Stimulated activated CD4-positive, alpha-beta T cell treated with anti-CD3 and anti-CD28 coated beads, Interleukin-12 subunit alpha, Interleukin-12 subunit beta, amount 100 ng/mL, for 4 hours (primary cell): ENCODE data around the gene NUDT10.
"Not testable (repeated sequence)": the region's sequence is repeated elsewhere in the genome, so short reads cannot be mapped to it uniquely, and the experiment has no call there.

Source experiments
- DNase-seq: peaks from one replicate; pipeline ENCODE4 v3.0.0-alpha.2; 2020

NUDT10 gene

DNA sequence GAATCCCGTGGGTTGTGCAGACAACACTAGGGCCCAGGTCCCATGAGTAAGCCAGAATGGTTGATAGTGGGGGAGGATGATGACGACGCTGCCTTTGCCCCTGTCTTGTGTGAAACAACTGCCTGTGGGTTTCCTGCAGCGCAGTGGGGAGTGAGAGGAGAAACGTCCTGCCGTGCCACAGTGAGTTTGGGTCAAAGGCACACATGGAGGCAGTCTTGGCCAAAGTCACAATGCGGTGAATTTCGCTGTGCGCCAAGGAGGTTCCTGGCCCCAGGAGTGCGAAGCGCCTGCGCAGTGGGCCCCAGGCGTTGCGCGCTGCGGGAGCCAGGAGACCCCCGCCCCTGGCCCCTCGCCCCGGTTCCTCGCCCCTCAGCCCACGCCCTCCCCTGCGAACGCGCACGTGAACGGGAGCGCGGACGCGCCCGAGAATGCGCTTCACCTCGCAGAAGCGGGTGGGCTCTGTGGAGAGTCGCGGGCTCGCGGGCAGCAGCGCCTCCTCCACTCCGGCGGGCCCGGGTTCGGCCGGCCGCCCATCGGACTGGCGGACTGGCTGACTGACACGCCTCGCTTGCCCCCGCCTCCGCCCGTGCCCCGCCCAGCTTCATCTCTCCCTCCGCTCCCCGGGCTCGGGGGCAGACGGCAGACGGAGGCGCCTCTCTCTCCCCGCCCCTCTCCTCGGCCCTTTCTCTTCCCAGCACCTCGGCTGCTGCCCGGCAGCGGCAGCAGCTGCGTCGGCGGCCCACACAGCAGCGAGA lies at the start of gene NUDT10:
TSS of gene NUDT10 (plus strand) at position 635 of the 755 bp plus-strand sequence. CDS start 144 bp downstream, outside the sequence.
- DNase-seq = peak; percentile 41

DNA sequence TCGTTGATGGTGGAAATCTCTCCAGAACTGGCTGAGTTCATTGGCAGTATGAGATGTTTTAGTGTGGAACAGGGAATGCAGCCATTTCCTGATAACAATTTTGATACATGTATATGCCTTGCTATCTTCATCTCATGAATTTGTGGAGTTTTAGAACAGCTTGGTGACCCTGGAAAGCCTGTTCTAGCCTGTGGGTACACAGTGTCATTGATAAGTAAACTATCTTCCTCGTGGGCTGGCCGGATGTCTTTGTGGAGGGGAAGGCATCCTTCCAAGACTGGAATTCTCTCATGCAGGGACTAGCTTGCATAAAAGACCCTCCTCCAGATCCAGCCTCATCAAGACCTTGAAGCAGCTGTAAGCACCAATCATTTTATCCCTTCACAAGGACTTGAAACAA lies 40.2 kb upstream of the NUDT10 start:
- DNase-seq = no peak

DNA sequence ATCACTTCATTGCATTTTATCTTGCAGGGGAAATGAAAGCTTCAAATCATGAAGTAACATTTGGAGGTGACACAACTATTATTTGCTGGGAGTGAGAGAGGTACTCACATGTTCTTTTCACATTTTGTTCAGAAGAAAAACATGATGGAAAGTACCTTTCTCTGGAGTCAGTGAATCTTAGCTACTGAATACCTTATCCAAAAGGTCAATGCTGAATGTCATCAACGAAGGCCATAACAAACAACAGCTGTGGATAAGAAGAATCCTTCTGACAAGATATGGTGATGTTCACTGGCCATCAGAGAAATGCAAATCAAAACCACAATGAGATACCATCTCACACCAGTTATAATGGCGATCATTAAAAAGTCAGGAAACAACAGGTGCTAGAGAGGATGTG lies 36.5 kb upstream of the NUDT10 start:
- DNase-seq = no peak

DNA sequence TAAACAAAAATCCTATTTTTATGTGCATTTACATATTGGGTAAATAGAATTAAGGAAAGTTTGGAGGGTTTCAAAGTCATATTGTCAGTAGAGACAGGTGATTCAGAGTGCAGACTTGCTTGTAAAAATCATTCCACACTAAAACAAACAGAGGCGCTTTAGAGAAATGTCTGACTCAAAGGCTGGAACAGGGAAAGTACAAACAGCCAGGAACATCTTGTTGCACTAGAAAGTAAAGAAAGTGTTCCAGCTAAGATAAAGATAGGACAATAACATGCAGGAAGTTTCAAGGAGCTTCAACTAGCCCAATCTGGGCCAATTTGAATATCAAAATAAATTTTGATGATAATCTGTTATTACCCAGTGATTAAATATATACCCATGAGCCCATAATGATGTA lies 16.4 kb upstream of the NUDT10 start:
- DNase-seq = no peak

DNA sequence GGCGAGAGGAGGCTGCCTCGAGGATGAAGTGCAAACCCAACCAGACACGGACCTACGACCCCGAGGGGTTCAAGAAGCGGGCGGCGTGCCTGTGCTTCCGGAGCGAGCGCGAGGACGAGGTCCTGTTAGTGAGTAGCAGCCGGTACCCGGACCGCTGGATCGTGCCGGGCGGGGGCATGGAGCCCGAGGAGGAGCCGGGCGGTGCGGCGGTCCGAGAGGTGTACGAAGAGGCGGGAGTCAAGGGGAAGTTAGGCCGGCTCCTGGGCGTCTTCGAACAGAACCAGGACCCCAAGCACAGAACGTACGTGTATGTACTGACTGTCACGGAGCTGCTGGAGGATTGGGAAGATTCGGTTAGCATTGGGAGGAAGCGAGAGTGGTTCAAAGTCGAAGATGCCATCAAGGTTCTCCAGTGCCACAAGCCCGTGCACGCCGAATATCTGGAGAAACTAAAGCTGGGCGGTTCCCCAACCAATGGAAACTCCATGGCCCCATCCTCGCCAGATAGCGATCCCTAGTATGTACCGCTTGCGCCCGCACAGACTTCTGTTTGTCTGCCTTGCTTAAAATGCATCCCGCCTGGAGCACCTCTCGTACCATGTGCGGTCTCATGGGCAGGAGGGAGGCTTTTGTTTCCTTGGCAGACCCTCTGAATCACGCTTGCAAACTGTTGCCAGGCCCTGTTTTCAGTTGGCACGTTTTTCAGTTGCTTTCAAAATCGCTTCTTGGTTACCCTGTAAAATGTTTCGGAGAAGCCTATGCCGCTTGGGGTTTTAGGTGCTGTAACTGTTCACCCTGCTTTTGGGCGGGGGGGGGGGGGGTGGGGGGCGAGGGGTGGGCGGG lies 542 bp downstream of the NUDT10 start:
- not testable (repeated sequence) for DNase-seq

DNA sequence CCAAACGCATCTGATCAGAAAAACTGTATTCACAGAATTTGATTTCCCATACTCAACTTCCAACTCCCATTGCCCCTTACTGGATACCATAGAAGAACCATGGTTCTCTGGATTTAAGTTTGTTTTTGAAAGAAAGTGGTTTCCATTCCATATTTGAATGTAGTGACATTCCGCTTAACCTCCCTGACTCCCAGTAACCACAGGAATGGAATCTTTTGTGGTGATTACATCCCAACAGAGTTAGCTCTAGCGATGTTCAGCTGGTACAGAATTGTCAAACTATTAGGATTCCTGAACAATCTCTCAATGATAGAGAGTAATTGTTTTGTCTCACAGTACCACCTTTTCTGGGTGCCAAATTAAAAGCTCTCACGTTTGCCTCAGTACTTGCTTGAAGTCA lies 1.7 kb downstream of the NUDT10 start:
- DNase-seq = no peak

DNA sequence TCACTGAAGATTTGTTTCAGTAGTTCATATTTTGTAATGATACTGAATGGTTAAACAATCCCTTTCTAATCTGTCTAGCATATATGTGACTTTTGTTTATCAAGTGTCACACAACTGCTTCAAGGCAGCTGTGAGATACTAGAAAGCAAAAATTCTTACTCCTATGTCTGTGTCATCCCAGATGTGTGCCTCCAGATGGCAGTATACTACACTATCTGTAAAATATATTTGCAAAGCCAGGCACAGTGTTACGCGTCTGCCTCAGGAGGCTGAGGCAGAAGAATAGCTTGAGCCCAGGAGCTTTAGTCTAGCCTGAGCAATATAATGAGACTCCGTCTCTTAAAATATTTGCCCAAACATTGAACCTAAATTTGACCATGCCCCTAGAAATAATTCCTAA lies 4.0 kb downstream of the NUDT10 start:
- DNase-seq = no peak

DNA sequence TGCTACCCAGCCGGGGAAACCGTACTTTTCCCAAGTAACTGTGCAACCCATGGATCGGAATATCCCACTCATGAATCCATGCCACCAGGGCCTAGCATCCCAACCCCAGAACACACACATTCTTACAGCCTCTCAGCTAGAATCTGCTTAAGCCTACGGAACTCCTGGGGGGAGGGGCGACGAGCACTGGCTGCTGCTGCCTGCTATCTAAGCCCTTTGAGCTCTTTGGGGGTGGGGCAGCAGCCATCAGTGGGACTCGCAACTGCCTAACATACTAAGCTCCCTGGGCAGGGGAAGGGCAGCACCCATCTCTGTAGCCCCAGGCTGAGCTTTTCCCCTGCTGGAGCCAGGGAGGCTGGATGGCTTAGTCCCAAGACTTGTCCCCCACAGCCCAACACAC lies 28.6 kb downstream of the NUDT10 start:
- DNase-seq = no peak

DNA sequence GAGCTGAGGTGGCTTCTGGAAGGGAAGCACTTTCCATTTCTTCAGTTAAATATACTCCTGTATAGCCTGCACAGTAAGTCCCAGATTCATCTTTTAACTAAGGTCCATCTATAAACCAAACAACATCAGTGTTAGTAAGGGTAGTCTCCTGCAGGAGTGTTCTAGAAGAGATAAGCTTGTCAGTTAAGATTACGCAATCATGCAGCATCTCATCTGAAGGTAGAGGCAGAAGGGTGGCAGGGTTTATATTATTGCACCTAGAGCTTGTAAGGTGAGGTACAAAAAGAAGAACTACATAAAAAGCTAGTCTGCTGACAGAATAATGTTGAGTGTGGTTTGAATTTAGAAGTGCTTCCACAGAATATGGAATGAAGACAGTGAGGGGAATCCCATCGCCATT lies 44.0 kb downstream of the NUDT10 start:
- DNase-seq = no peak
